Fibroblast of villous mesenchyme (primary cell): ENCODE data around the gene TRABD2B. TPM values are rescaled to one million over a fixed set of nuclear protein-coding genes. Genes with fewer than 3 reads are reported as not detected.

Experiments used
- DNase-seq: peaks from one replicate; pipeline ENCODE4 v3.0.0-alpha.2; 2010; ENCODE audit warnings: low read depth
- H3K4me3 ChIP-seq: 2 replicates; pipeline ENCODE4 v1.5.1; 2011; ENCODE audit warnings: low read depth, mild to moderate bottlenecking, low read length
- total RNA-seq: library from RNA; depleted of rRNA; stranded (reverse); fragments of >200 nt; gene quantifications from 2 replicates; pipeline ENCODE4 v1.2.3, GENCODE V29; 2012
- TF ChIP-seq, protein P1 (sequence below): IDR thresholded peaks from 2 replicates; pipeline ENCODE4 v1.5.1; 2012; ENCODE audit warnings: low read depth, mild to moderate bottlenecking, low read length; ENCODE audit not compliant: insufficient read depth

The TRABD2B gene
- total RNA-seq, 1 donor: not detected

DNA sequence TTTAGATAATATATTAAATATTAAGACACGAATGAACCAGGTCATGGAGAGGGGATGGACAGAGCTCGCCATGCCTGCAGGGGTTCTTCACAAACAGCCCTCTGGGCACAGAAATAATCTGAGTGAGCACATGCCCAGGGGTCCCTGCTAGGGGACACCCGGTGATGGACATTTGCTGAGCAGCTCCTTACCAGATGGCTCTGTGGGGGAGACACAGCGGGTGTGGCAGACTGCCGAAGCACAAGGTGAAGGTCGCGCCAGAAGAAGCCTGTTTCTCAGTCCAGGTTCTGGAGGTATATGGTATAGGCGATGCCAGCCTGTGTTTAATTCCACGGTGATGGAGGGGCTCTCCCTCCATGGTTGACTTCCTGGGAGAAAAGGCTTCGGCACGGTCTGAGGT lies 9.6 kb downstream of the TRABD2B start:
- H3K4me3 ChIP-seq: no peak overlapping the region
- TF ChIP-seq, protein P1, sequence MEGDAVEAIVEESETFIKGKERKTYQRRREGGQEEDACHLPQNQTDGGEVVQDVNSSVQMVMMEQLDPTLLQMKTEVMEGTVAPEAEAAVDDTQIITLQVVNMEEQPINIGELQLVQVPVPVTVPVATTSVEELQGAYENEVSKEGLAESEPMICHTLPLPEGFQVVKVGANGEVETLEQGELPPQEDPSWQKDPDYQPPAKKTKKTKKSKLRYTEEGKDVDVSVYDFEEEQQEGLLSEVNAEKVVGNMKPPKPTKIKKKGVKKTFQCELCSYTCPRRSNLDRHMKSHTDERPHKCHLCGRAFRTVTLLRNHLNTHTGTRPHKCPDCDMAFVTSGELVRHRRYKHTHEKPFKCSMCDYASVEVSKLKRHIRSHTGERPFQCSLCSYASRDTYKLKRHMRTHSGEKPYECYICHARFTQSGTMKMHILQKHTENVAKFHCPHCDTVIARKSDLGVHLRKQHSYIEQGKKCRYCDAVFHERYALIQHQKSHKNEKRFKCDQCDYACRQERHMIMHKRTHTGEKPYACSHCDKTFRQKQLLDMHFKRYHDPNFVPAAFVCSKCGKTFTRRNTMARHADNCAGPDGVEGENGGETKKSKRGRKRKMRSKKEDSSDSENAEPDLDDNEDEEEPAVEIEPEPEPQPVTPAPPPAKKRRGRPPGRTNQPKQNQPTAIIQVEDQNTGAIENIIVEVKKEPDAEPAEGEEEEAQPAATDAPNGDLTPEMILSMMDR: no peak
- DNase-seq: no peak

DNA sequence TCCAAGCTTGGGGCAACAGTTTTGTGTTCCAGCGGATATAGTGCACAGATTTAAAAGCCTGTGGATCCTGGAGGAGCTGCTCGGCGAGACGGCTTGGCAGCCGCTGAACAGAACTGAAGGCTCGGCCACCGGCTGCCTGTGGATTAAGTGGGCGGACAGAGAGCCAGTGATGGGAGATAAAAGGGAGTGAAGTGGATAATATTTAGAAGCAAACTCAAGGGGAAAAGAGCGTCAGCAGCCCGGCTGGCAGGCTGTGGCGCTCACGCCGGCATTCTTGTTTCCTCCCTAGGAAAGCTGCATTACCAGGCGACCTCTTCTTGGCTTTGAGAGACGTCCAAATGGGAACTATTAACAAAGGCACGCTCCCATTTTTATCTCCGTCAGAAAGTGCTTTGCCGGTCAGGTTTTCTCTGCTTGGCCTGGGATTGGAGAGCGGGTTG lies 10.4 kb downstream of the TRABD2B start:
- no peak overlapping the region for H3K4me3 ChIP-seq
- DNase-seq: no peak
- TF ChIP-seq, protein P1: no peak

DNA sequence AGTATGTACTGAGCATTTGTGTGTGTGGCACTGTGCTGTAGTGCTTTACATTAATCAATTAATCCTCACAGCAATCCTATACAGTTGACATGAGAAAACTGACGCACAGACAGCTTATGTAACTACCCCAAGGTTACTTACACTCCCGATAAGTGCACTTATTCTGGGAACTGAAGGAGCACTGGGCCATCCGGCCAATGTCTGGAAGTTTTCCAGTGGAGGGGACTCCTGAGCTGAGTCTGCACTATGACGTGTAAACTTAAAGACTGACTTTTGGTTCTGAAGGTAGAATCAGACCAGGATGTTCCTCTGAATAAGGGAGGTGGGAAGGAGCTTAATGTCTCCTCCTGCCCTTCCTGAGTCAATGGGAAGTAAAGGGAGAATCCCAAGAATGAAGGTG lies 12.2 kb downstream of the TRABD2B start:
- no peak for DNase-seq
- H3K4me3 ChIP-seq: no peak overlapping the region
- TF ChIP-seq, protein P1: no peak

DNA sequence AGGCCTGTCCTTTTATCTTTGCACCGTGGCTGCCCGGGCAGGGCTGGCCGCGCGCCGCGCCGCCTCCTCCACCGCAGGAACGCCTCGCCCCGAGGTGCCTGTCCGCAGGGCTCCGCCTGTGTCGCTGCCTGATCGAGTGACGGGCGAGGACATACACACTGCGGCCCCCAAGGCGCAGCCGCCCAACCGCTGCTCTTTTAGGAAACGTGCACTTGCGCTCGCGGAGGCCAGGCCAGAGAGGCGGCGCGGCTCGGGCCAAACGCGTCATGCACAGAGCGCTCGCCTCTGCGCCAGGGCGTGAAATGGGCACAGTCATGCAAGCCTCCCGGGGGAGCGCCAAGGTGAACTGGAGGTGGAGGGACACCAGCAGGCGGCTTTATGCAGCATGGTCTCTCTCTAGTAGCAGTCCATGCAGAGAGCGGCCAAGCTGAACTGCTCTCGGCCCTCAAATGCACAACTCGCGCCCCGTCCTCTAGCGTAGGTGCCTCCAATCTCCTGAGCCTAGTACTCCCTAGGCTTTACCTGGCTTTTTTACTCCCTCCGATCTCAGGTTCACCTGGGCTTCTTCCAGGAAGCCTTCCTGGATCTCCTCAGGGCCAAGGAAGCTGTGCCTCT lies 12.9 kb downstream of the TRABD2B start:
- H3K4me3 ChIP-seq: no peak overlapping the region
- TF ChIP-seq, protein P1: no peak
- no peak for DNase-seq

DNA sequence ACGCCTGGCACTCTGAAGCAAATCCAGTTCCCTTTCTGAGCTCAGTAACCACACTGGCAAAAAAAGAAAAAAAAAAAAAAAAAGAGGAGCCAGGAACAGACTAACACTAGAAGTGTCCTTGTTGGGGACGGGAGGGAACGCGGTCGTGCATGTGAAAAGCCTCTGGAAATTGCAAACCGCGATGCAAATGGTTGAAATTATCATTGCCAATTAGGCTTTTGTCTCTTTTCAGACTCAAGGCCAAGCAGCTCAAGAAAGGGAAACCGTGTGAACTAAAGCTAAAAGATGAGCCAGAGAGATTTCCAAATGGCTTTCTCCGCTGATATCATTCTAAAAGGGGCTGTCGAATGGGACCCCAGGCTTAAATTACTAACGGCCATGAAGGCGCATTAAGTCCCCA lies 13.5 kb downstream of the TRABD2B start:
- no peak for DNase-seq
- no peak overlapping the region for H3K4me3 ChIP-seq
- TF ChIP-seq, protein P1: no peak

DNA sequence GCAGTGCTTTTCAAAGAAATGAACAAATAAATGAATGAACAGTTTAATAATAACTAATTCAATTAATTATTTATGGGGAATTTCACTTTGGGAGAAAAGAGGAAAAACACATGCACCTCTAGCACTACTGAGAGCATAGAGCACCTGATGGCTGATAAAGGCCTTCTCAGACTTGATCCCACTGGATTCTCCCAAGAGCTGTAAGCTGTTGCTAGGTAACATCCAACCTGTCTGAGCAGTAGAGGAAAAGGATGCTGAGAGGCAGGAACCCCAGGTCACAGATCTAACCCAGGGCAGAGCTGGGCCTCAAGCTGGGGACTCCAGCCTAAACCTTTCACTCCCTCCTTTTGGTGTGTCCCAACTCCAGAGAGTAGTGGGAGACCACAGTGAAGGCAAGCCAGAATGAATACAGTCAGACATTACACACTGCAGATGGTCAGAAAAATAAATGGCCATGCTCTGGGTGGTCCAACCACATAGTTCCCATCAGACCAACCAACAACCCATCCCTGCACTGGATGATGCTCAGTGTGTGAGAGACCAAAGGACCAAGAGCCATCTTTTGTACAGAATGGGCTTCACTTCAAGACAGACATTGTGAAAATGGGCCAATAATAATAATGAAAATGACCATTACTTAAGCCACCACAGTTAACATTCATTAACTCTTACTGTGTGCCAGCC lies 15.4 kb downstream of the TRABD2B start:
- TF ChIP-seq, protein P1: no peak
- H3K4me3 ChIP-seq: no peak overlapping the region
- DNase-seq: no peak
